ENCODE results near the gene MPRIP. TPM values are rescaled to one million over a fixed set of nuclear protein-coding genes. Genes with fewer than 3 reads are reported as not detected.

MPRIP gene
- total and polyA plus RNA-seq, 2 donors (not counting 1 experiment from before 2014, with no cell fraction given), result 130 to 299 TPM

DNA sequence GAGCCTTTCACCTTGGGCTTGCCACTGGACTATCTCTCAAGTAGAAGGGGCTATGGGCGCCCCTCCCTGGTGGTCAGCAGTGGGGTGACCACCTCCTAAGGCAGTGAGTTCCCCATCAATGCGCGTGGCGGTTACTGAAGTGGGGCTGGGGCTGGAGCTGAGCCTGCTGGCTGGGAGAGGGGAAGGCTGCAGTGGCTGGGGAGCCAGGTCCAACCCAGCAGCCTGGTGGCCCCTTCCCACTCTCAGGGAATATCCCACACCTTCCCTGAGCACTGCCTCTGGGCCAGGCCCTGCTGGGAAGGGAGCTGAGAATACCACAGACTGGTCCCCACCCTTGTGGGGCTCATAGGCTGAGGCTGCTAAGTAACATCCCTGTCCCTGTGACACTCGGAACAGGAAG, 19.8 kb upstream of the MPRIP start:
- no peaks in the 10 kb centered on the region for H3K27me3 ChIP-seq (replicated peaks in 1 of 4; ENCODE audit: control extremely low read depth in 1 of 4, control insufficient read depth in 3 of 4, insufficient read depth in 4 of 4, low read length in 3 of 4)
- no peaks in the 10 kb centered on the region for H3K36me3 ChIP-seq (replicated peaks in 1 of 2; ENCODE audit: control extremely low read depth in 1 of 2, control insufficient read depth in 1 of 2, extremely low read depth in 1 of 2, insufficient read depth in 2 of 2, low read length in 1 of 2)
- H3K9me3 ChIP-seq (ENCODE audit: control extremely low read depth in 1 of 3, control insufficient read depth in 2 of 3, insufficient read depth in 1 of 3, low read length in 2 of 3), result no peaks in the 10 kb centered on the region
- H4K20me1 ChIP-seq (ENCODE audit: control insufficient read depth, insufficient read depth, low read length, poor library complexity, severe bottlenecking), result no peaks in the 10 kb centered on the region
- CTCF ChIA-PET, result no interaction called here
- no peaks in the 10 kb centered on the region for H3K79me2 ChIP-seq (ENCODE audit: control insufficient read depth, insufficient read depth, low read length)
- no peak overlapping the region for H3K27ac Mint-ChIP-seq
- ATAC-seq (ENCODE audit: low read depth) (no peak), DNase-seq (no peak)
- H3K4me1 Mint-ChIP-seq, result peaks cover 4% of the 10 kb centered on the region
- H3K9ac ChIP-seq (ENCODE audit: low read length), result no peak overlapping the region
- TF ChIP-seq, protein P1, sequence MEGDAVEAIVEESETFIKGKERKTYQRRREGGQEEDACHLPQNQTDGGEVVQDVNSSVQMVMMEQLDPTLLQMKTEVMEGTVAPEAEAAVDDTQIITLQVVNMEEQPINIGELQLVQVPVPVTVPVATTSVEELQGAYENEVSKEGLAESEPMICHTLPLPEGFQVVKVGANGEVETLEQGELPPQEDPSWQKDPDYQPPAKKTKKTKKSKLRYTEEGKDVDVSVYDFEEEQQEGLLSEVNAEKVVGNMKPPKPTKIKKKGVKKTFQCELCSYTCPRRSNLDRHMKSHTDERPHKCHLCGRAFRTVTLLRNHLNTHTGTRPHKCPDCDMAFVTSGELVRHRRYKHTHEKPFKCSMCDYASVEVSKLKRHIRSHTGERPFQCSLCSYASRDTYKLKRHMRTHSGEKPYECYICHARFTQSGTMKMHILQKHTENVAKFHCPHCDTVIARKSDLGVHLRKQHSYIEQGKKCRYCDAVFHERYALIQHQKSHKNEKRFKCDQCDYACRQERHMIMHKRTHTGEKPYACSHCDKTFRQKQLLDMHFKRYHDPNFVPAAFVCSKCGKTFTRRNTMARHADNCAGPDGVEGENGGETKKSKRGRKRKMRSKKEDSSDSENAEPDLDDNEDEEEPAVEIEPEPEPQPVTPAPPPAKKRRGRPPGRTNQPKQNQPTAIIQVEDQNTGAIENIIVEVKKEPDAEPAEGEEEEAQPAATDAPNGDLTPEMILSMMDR (IDR thresholded peaks at IDR 0.05), result no peak
- TF ChIP-seq EZH2 (IDR thresholded peaks at IDR 0.05; ENCODE audit: borderline replicate concordance, insufficient read depth, low read depth, low read length, poor library complexity, severe bottlenecking), result no peak
- intact Hi-C loops (cut with micrococcal nuclease), result no loop called here
- H3K27ac ChIP-seq (ENCODE audit: low read length in 2 of 2), result no peak overlapping the region
- POLR2A ChIA-PET, result no interaction called here
- no peak overlapping the region for H3K4me2 ChIP-seq (replicated peaks; ENCODE audit: low read depth, low read length, poor library complexity, severe bottlenecking)
- H3K4me3 ChIP-seq (ENCODE audit: control extremely low read depth in 1 of 5, extremely low read depth in 1 of 5, insufficient read depth in 1 of 5, low read depth in 2 of 5, low read length in 4 of 5), result no peak overlapping the region
- H3K27me3 Mint-ChIP-seq, result no peaks in the 10 kb centered on the region
- WGBS (ENCODE audit: insufficient coverage), result 93% methylated on average over 2 of the region's 5 CpGs
- H3K4me3 Mint-ChIP-seq, result no peak overlapping the region
- H3K4me1 ChIP-seq (ENCODE audit: control insufficient read depth in 2 of 2, insufficient read depth in 2 of 2, low read length in 2 of 2), result peaks cover 0 to 7% of the 10 kb centered on the region in 2 donors
- no peak overlapping the region for H2AFZ ChIP-seq (ENCODE audit: insufficient read depth, low read depth, low read length, poor library complexity, severe bottlenecking)
- no peaks in the 10 kb centered on the region for H3K9me3 Mint-ChIP-seq (ENCODE audit: insufficient read depth)

DNA sequence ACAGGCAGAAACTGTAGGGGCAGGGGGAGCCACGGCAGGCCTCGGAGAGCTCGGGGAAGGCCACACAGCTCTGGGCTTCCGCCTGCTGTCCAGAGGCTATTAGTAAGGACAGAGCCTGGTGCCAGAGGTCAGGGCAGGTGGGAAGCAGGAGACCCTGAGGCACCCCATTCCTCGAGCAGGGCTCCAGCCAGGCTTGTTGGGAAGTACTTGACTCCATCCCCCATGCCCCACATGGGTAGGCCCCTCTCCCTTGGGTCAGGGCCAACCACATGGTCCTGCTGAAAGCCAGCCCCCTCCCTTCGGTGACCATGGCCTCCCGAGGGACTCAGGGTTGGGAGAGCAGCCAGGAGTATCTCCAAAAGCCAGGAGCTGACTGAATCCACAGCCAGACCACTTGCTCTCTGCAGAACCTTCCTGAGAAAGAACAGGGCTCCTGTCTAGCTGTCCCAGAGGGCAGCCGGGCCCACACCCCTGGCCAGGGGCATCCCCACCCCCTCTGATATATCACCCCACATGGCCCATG, 17.4 kb upstream of the MPRIP start:
- H3K4me3 Mint-ChIP-seq, result no peak overlapping the region
- Histone ChIP-seq H3K4me3 (ENCODE audit: control extremely low read depth in 1 of 5, extremely low read depth in 1 of 5, insufficient read depth in 1 of 5, low read depth in 2 of 5, low read length in 4 of 5) (no peak overlapping the region), H3K4me1 (ENCODE audit: control insufficient read depth in 2 of 2, insufficient read depth in 2 of 2, low read length in 2 of 2) (peaks cover 18 to 21% of the 10 kb centered on the region in 2 donors), H3K9ac (ENCODE audit: low read length) (no peak overlapping the region), H3K9me3 (ENCODE audit: control extremely low read depth in 1 of 3, control insufficient read depth in 2 of 3, insufficient read depth in 1 of 3, low read length in 2 of 3) (peaks cover 0 to 2% (median 0%) of the 10 kb centered on the region in 3 donors), H3K27me3 (replicated peaks in 1 of 4; ENCODE audit: control extremely low read depth in 1 of 4, control insufficient read depth in 3 of 4, insufficient read depth in 4 of 4, low read length in 3 of 4) (no peaks in the 10 kb centered on the region), H3K79me2 (ENCODE audit: control insufficient read depth, insufficient read depth, low read length) (peaks cover under 1% of the 10 kb centered on the region), H3K36me3 (replicated peaks in 1 of 2; ENCODE audit: control extremely low read depth in 1 of 2, control insufficient read depth in 1 of 2, extremely low read depth in 1 of 2, insufficient read depth in 2 of 2, low read length in 1 of 2) (no peaks in the 10 kb centered on the region), H3K27ac (ENCODE audit: low read length in 2 of 2) (no peak overlapping the region), H4K20me1 (ENCODE audit: control insufficient read depth, insufficient read depth, low read length, poor library complexity, severe bottlenecking) (no peaks in the 10 kb centered on the region), H3K4me2 (replicated peaks; ENCODE audit: low read depth, low read length, poor library complexity, severe bottlenecking) (no peak overlapping the region), H2AFZ (ENCODE audit: insufficient read depth, low read depth, low read length, poor library complexity, severe bottlenecking) (no peak overlapping the region)
- no peak for DNase-seq
- no peak for ATAC-seq (ENCODE audit: low read depth)
- TF ChIP-seq, protein P1 (IDR thresholded peaks at IDR 0.05), result no peak
- TF ChIP-seq EZH2 (IDR thresholded peaks at IDR 0.05; ENCODE audit: borderline replicate concordance, insufficient read depth, low read depth, low read length, poor library complexity, severe bottlenecking), result no peak
- no peak overlapping the region for H3K27ac Mint-ChIP-seq
- CTCF ChIA-PET, result no interaction called here
- intact Hi-C loops (cut with micrococcal nuclease), result no loop called here
- POLR2A ChIA-PET, result no interaction called here
- peaks cover 18% of the 10 kb centered on the region for H3K4me1 Mint-ChIP-seq
- WGBS (ENCODE audit: insufficient coverage), result 87% methylated on average over 7 of the region's 8 CpGs
- H3K27me3 Mint-ChIP-seq, result no peaks in the 10 kb centered on the region
- no peaks in the 10 kb centered on the region for H3K9me3 Mint-ChIP-seq (ENCODE audit: insufficient read depth)
